PC-3 (cell line): Measurements from ENCODE around the gene CHST8.

Experiments used
- CTCF ChIP-seq: fragments of 300-600 bp; sonication (generic); conservative IDR thresholded peaks from 2 replicates; pipeline ENCODE4 v1.5.1; 2017; ENCODE audit warnings: antibody characterized with exemption, low read depth, mild to moderate bottlenecking, low read length
- EZH2 ChIP-seq: fragments of 300-600 bp; sonication (generic); IDR thresholded peaks from one replicate; pipeline ENCODE4 v1.6.1; 2017; ENCODE audit warnings: antibody characterized with exemption, mild to moderate bottlenecking, low read length; ENCODE audit not compliant: unreplicated experiment
- EZH2phosphoT487 ChIP-seq: fragments of 300-600 bp; sonication (generic); IDR thresholded peaks from 2 replicates; pipeline ENCODE4 v1.6.1; 2018; ENCODE audit warnings: mild to moderate bottlenecking, antibody characterized with exemption, low read length, borderline replicate concordance

DNA sequence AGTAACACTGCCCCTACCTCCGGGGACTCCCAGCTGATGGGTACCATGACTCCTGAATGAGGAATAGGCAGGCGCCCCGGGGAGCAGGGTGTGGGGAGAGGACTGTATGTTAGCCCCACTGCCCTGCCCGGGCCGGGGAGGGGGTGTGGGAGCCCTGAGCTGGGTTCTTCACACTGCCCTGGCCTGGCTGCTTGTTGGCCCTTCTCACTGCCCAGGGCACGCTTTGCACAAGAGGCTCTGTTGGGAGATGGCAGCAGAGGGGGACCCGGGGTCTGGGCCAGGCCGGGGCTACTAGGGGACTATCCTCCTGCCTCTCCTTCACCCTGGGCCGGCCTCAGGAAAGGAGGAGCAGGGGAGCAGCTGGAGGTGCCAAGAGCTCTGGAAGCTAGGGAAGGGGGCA lies 155.6 kb downstream of the CHST8 start:
- TF ChIP-seq CTCF (no peak), EZH2phosphoT487 (no peak), EZH2 (no peak)
